A673 (cell line): ENCODE measurements around the gene NUDT14. TPM values are rescaled to one million over a fixed set of nuclear protein-coding genes. Genes with fewer than 3 reads are reported as not detected.

Experiments used
- BruUV-seq: library from RNA; stranded (reverse); fragments of 400-500 nt; replicated peaks from 2 replicates; lab custom pipeline; 2021; lab: Mats Ljungman, UMichigan
- CTCF ChIA-PET: fragments of 300-600 bp; sonication (Branson Sonifier 250); formaldehyde crosslinking; loops from one replicate; lab custom pipeline; 2022; ENCODE audit warnings: antibody characterized with exemption; lab: Charles Lee
- POLR2A ChIA-PET: fragments of 300-600 bp; sonication (Branson Sonifier 250); formaldehyde crosslinking; loops from one replicate; lab custom pipeline; 2022; ENCODE audit warnings: antibody characterized with exemption; ENCODE audit not compliant: low non-redundant PET; lab: Charles Lee
- DNase-seq: peaks from one replicate; pipeline ENCODE4 v3.0.0-alpha.2; 2015; ENCODE audit warnings: low spot score
- H3K27ac ChIP-seq: fragments of 200-600 bp; sonication (generic); 2 replicates; pipeline ENCODE4 v1.5.1; 2016; ENCODE audit warnings: mixed run types, low read depth, mild to moderate bottlenecking, mixed read lengths, antibody characterized with exemption, low read length; ENCODE audit not compliant: poor library complexity, severe bottlenecking
- H3K27me3 ChIP-seq: fragments of 200-600 bp; sonication (generic); replicated peaks from 2 replicates; pipeline ENCODE4 v1.6.1; 2017; ENCODE audit warnings: mixed run types, low read depth, mild to moderate bottlenecking, mixed read lengths, antibody characterized with exemption, low read length; ENCODE audit not compliant: insufficient read depth, poor library complexity
- H3K36me3 ChIP-seq: fragments of 200-600 bp; sonication (generic); 2 replicates; pipeline ENCODE4 v1.6.1; 2016; ENCODE audit warnings: mixed run types, mild to moderate bottlenecking, mixed read lengths, antibody characterized with exemption, low read length; ENCODE audit not compliant: insufficient read depth, poor library complexity, severe bottlenecking
- H3K4me1 ChIP-seq: fragments of 200-600 bp; sonication (generic); 2 replicates; pipeline ENCODE4 v1.6.1; 2017; ENCODE audit warnings: mixed run types, mild to moderate bottlenecking, mixed read lengths, antibody characterized with exemption, low read length; ENCODE audit not compliant: insufficient read depth, poor library complexity, severe bottlenecking
- H3K4me3 ChIP-seq: fragments of 200-600 bp; sonication (generic); 2 replicates; pipeline ENCODE4 v1.5.1; 2016; ENCODE audit warnings: low read depth, mixed run types, mild to moderate bottlenecking, mixed read lengths, low read length; ENCODE audit not compliant: poor library complexity, severe bottlenecking
- H3K9me3 ChIP-seq: fragments of 200-600 bp; sonication (generic); 2 replicates; pipeline ENCODE4 v1.6.1; 2016; ENCODE audit warnings: mixed run types, low read depth, mild to moderate bottlenecking, mixed read lengths, antibody characterized with exemption, low read length; ENCODE audit not compliant: poor library complexity, severe bottlenecking
- EZH2 ChIP-seq: fragments of 200-600 bp; sonication (generic); IDR thresholded peaks from 2 replicates; pipeline ENCODE4 v1.6.1; 2017; ENCODE audit warnings: borderline replicate concordance, low read depth, mild to moderate bottlenecking, mixed read lengths, antibody characterized with exemption, low read length; ENCODE audit not compliant: poor library complexity, severe bottlenecking
- intact Hi-C: fragments of 100-400 bp; cut with micrococcal nuclease; formaldehyde crosslinking; loops from one replicate; pipeline ENCODE4 v1.10.0; 2022; ENCODE audit not compliant: unreplicated experiment
- total RNA-seq: library from RNA; stranded (reverse); gene quantifications from 2 replicates; pipeline ENCODE4 v1.2.3, GENCODE V29; 2021
- TF ChIP-seq, protein P1 (sequence below): fragments of 300-800, 200-600 bp; sonication (generic); conservative IDR thresholded peaks from 2 replicates; pipeline ENCODE4 v1.5.1; 2017; ENCODE audit warnings: low read depth, mild to moderate bottlenecking, antibody characterized with exemption, low read length, moderate library complexity, mixed read lengths

NUDT14 gene
- total RNA-seq, 1 experiment from 2014 or later = 30.8 TPM

DNA sequence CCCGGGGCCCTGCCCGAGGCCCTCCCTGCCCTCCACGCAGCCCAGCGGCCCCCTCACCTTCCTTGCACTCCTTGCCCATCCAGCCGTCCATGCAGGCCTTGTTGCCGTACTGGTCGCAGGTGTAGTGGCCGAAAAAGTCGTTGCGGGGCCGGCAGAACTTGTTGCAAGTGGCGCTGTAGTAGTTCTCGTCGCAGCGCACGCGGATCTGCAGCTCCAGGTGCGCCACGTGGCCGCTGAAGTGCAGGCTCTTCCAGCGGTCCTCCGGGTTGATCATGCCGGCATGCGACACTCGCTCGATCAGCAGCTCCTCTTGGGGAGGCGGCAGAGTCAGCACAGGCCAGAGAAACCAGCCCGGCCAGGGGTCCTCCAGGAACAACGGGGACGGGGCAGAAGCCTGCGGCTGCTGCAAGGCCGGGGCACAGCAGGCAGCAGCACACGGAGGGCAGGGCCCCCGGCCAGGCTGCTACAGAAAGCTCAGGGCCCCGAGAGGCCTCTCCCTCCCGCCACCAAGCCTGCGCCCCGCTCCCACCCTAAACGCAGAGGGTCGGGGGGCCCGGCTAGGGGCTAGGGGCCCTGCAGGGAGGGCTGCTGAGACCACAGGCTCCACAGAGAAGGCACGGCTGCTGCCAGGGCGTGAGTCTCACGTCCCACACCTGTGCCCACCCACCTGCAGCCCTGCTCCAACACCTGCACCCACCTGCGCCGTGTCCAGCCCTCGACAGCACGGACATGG is 25.3 kb downstream of the NUDT14 start:
- no TSS peak for BruUV-seq

DNA sequence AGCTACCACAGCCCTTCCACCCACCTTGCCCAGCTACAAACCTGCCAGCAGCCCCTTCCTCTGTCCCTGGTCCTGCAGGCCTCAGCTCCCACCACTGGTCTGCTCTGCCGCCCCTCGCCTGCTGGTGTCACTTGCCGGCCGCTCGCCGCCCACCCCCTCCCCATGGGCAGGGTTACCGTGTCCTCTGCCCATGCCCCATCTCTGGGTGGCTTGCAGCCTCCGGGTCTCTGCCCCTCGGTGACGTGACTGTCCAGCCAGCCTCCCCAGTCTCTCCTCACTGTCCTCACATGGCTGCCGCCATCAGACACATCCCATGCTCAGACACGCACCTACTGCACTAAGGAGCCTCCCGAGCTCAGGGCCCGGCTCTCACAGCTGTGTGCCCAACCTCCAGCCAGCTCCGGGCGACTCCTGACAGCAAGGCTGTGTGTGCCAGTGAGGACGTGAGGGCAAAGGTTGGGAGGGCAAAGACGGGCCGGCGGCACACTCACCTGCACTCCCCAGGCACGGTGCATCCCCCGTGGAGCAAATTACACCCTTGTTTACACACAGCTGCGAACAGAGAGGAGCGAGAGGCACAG is 26.0 kb downstream of the NUDT14 start:
- H3K9me3 ChIP-seq = no peaks in the 10 kb centered on the region
- intact Hi-C loops = no loop called here
- no peaks in the 10 kb centered on the region for H3K36me3 ChIP-seq
- CTCF ChIA-PET = no interaction called here
- no TSS peak for BruUV-seq
- POLR2A ChIA-PET = no interaction called here
- H3K4me3 ChIP-seq = no peak overlapping the region
- TF ChIP-seq, protein P1, sequence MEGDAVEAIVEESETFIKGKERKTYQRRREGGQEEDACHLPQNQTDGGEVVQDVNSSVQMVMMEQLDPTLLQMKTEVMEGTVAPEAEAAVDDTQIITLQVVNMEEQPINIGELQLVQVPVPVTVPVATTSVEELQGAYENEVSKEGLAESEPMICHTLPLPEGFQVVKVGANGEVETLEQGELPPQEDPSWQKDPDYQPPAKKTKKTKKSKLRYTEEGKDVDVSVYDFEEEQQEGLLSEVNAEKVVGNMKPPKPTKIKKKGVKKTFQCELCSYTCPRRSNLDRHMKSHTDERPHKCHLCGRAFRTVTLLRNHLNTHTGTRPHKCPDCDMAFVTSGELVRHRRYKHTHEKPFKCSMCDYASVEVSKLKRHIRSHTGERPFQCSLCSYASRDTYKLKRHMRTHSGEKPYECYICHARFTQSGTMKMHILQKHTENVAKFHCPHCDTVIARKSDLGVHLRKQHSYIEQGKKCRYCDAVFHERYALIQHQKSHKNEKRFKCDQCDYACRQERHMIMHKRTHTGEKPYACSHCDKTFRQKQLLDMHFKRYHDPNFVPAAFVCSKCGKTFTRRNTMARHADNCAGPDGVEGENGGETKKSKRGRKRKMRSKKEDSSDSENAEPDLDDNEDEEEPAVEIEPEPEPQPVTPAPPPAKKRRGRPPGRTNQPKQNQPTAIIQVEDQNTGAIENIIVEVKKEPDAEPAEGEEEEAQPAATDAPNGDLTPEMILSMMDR = no peak
- no peak for DNase-seq
- H3K4me1 ChIP-seq = no peaks in the 10 kb centered on the region
- H3K27me3 ChIP-seq = no peaks in the 10 kb centered on the region
- H3K27ac ChIP-seq = no peak overlapping the region

More for the DNA sequence above, 25.3 kb downstream of the NUDT14 start:
- Histone ChIP-seq H3K27ac (no peak overlapping the region), H3K27me3 (no peaks in the 10 kb centered on the region), H3K36me3 (no peaks in the 10 kb centered on the region), H3K4me3 (no peak overlapping the region), H3K4me1 (no peaks in the 10 kb centered on the region), H3K9me3 (no peaks in the 10 kb centered on the region)
- ChIA-PET CTCF (no interaction called here), POLR2A (no interaction called here)
- no peak for TF ChIP-seq EZH2
- no peak for DNase-seq
- intact Hi-C loops = no loop called here

DNA sequence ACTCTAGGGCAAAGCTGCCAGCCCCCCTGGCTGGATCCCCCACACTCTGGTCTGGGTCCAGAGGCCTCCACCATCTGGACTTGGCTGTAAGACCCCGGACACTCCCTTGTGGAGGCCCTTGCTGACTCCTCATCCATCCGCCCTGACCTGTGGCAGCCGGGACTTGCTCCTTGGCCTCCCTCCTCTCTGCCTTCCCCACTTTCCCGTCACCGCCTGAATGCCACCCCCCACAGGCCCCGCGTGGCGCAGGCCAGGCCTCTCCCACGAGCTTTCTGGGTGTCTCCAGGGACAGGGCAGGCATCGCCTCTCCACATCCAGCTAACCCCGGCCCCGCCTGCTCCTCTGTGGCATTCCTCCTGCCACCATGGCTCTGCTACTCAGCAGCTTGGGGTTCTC is 26.6 kb downstream of the NUDT14 start:
- no peak overlapping the region for H3K27ac ChIP-seq
- no peak for DNase-seq
- no peaks in the 10 kb centered on the region for H3K27me3 ChIP-seq
- H3K4me3 ChIP-seq = no peak overlapping the region
- intact Hi-C loops = no loop called here
- CTCF ChIA-PET = no interaction called here
- no peaks in the 10 kb centered on the region for H3K9me3 ChIP-seq
- POLR2A ChIA-PET = no interaction called here
- H3K4me1 ChIP-seq = no peaks in the 10 kb centered on the region
- TF ChIP-seq, protein P1 = no peak
- no peak for TF ChIP-seq EZH2
- BruUV-seq = no TSS peak
- no peaks in the 10 kb centered on the region for H3K36me3 ChIP-seq
